ENCODE data around the gene TAS1R3. TPM values are rescaled to one million over a fixed set of nuclear protein-coding genes. Genes with fewer than 3 reads are reported as not detected.
"Not testable (repeated sequence)": the region's sequence is repeated elsewhere in the genome, so short reads cannot be mapped to it uniquely, and the experiment has no call there.

Gene TAS1R3
- total RNA-seq, 1 donor from 2014 or later: 0.42 TPM

DNA sequence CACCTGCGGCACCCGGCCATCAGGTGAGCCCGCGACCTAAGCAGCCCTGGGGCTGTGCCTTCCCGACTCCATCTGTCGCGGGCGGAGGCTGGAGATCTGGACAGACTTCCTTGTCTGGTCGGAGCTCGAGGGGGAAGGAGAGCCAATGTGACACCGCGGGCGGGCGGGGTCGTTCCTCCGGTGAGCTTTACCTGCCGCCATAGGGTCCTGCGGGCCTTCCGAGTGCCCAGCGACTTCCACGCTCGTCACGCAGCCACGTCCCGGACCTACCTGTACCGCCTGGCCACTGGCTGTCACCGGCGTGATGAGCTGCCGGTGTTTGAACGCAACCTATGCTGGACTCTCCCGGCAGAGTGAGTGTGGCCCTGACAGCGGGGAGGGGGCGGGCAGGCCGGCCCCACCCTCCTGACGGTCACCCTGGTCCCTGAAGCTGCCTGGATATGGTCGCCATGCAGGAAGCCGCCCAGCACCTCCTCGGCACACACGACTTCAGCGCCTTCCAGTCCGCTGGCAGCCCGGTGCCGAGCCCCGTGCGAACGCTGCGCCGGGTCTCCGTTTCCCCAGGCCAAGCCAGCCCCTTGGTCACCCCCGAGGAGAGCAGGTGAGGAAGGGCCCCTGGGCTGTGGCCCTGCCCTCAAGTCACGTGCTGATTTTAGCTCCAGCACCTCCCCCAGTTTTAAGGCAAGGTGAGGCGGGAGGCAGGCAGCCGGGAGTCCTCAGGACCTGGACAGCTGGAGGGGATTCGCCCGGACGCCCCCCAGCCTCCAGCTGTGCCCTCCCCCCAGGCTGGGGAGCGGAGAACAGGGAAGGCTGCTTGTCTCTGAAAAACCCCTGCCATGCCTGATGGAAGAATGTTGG lies 21.6 kb upstream of the TAS1R3 start:
- peak; percentile 67 for DNase-seq (ENCODE audit: low spot score)

GRCh38 chr1:1310109-1310385 lies 21.0 kb upstream of the TAS1R3 start:
- DNase-seq (ENCODE audit: low spot score): no peak

- DNase-seq (ENCODE audit: low spot score): peak; percentile 79
Measured at GRCh38 chr1:1310476-1311053, 20.5 kb upstream of the TAS1R3 start.

GRCh38 chr1:1311107-1312104 lies 19.7 kb upstream of the TAS1R3 start:
- DNase-seq (ENCODE audit: low spot score): no peak

DNA sequence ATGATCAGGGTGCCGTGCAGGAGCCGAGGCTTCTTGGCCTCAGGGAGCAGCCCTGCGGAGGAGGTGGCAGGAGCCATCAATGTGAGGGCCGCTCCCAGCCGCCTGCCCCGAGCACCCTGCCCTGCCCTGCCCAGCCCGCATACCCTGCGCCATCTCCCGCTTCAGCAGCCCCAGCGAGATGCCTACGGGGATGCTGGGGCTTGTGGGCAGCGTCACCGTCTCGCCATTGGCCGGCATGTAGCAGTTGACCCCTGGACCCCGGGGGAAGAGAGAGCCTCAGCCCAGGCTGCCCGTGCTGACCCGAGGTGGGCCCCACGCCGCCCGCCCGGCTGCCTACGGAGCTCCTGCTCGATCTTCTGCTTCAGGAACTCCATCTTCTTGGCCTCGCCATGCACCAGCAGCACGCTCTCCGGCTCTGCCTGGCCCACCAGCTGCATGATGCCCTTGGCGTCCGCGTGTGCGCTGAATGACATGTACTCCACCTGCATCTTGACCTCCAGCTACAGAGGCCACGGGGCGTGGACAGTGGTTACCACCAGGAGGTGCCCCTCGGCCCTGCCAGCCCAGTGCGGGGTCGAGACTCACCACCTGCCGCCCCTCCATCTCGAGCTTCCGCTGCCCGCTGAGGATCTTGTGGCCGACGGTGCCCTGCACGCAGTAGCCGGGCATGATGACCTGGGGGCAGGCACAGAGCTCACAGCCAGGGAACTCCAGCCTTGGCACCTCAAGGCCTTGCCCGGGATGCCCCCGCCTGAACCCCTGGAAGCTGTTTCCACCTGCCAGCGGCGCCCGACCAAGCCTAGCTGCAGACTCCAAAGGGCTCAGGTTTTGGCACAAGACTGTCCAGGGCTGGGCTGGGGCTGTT lies 18.4 kb upstream of the TAS1R3 start:
- no peak for DNase-seq (ENCODE audit: low spot score)

DNA sequence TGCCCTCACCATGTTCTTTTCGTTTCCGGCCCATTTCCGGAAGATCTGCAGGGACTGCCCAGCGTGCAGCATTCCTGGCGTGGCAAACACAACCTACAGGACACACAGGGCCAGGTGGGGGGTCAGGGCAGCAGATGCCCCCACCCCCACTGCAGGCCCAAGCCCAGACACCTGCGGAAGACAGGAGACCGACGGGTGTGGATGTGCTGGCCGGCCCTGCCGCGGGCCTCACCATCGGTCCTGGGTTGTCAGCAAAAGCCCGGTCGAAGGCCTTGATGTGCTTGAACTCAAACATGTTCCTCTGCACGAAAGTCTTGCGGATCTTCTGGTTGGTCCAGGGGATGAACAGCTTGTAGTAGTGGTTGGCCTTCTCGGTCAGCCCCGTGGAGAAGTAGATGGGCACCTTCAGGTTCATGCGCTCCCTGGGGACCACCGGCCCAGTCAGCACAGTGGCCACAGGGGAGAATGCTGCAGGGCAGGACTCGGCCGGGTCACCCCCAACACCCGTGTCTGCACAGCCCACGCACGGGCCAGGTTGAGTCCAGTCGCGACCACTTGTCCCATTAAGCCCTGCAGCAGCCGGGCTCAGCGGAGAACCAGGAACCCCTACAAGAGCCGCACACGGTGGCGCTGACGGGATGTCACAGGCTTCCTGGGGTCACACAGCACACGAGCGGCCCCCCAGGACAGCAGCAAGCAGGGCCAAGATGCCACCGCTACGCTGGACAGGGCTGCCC lies 17.4 kb upstream of the TAS1R3 start:
- DNase-seq (ENCODE audit: low spot score): no peak

DNA sequence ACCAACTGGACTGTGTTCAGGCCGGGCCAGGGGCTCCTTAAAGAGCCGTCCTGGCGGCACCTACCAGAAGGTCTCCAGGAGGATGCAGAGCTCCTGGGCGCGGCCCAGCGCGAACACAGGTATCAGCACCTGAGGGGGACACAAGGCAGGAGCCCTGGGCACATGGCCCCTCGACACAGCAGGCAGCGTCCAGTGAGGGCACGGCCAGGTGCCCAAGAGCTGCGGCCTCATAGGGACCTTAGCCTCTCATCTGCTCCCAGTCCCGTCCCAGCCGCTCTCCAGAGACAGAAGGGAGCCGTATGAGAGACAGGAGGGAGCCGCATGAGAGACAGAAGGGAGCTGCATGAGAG lies 16.9 kb upstream of the TAS1R3 start:
- no peak for DNase-seq (ENCODE audit: low spot score)

- DNase-seq (ENCODE audit: low spot score): no peak
Measured at GRCh38 chr1:1314678-1315335, 16.3 kb upstream of the TAS1R3 start.

DNA sequence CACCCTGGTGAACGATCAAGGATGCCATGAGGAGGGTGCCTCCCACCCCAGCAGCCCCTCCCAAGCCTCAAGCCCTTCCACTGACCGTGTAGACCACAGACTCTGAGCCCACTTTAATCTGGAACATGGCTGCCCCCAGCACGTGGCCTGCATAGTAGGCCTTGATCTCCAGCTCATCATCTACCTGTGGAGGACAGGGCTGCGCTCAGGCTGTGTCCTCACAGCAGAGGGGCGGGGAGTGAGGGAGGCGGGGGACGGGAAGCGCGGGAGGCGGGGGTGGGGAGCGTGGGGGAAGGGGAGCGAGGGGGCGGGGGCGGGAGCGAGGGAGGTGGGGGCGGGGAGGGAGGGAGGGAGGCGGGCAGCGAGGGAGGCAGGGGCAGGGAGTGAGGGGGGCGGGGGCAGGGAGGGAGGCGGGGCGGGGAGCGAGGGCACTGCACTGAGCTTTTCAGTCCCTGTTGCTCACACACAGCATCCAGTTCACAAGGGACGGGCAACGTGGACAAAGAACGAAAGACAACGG lies 15.6 kb upstream of the TAS1R3 start:
- DNase-seq (ENCODE audit: low spot score): no peak

GRCh38 chr1:1316199-1316598 lies 14.9 kb upstream of the TAS1R3 start:
- DNase-seq (ENCODE audit: low spot score): not testable (repeated sequence)

DNA sequence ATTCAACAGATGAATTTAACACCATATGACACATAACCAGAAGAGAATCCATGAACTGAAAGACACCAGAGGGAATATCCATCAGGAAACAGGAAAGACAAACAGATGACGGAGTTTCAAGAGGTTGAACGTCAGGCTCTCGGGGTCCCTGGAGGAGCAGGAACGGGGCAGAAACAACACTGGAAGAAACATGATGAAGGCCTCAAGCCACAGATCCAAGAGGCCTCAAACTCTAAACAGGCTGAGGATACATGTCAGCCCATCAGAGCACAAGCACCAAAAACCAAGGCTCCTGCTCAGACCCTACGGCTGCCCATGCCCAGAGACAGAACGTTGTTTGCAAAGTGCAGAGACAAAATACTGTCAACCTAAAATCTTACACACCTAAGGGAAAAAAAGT lies 13.7 kb upstream of the TAS1R3 start:
- no peak for DNase-seq (ENCODE audit: low spot score)

- peak; percentile 80 for DNase-seq (ENCODE audit: low spot score)
Measured at GRCh38 chr1:1318131-1318652, 12.9 kb upstream of the TAS1R3 start.

DNA sequence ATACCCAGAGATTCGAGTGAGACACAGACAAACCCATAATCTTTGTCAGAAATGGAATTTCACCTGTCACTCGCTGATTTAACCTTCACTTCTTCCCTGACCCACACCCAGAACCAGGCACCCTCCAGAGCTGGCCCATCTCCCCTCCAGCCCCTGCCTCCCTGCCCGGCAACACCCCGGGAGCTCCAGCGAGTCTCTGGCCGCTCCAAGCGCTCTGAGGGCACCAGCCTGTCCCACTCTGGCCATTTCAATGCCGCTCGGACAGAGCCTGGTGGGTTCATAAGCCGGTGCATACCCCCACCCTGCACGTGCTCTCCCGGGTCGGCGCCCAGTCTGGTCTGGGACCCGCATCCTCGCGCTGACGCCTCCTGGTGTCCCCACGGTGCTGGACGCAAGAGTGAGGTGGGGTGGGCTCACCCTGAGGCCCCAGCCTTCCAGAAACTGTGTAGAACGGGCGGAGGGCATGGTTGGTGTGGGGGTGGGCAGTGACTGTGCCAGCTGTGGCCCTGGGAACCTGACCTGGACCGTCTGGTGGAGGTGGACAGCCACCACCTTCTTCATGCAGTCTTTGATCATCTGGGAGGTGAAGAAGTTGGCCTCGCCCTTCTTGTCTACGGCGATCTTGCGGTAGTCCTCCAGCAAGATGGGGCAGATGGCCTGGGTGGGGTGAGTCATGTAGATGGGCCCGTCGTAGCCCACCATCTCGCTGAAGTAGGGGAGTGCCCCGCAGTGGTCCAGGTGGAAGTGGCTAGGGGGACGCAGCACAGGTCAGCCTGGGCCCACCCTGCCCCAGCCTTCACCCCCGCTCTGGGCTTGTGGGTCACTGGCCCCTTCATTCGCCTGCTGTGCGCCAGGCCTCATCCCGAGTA lies 12.1 kb upstream of the TAS1R3 start:
- DNase-seq (ENCODE audit: low spot score): no peak

DNA sequence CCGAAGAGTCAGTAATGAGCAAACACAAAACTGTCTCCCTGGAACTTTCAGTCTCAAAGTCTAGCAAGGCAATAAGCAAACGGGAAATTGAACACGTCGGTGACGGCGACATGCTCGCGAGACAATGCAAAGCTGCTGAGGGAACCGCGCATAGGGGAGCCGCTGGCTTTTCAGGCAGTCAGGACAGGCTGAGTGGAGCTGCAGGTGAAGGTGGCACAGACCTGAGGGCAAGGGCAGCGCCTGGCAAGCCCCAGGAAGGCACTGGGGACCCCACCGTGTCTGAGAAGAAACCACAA lies 11.5 kb upstream of the TAS1R3 start:
- no peak for DNase-seq (ENCODE audit: low spot score)

DNA sequence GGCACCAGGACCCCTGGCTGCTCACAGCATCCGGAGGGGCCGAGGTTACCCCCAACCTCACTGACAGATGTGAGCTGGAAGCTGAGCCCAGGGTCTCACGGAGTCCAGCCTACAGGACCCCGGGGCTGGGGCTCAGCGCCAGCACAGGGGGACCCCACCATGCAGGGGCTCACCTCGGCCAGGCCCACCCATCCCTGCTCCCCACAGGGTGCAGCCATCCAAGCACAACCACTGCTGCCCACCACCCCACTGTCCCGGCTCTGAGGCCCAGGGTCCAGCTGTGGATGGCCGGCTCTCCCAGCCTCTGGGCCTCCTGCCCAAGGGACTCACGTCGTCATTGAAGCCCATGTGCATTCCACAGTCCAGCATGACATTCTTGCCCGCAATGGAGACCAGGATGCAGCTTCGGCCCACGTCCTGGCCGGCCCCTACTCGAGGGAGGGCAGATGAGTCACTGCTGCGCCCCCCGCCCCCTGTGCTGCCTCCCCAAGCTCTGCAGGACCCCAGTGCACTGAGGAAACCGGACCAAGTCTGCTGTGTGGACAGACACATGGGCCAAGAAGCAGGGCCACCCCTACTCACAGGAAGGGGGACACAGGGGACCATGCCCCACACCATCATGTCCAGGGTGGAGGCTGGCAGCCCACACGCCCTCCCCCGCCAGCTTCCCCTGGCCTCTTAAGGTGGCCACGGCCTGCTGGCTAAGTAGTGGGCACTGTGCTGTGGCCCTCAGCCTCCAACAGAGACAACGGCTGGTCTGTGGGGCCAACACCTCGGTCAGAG lies 10.2 kb upstream of the TAS1R3 start:
- DNase-seq (ENCODE audit: low spot score): no peak

GRCh38 chr1:1321477-1321876 lies 9.6 kb upstream of the TAS1R3 start:
- DNase-seq (ENCODE audit: low spot score): no peak

- no peak for DNase-seq (ENCODE audit: low spot score)
Measured at GRCh38 chr1:1322418-1322817, 8.7 kb upstream of the TAS1R3 start.

- no peak for DNase-seq (ENCODE audit: low spot score)
Measured at GRCh38 chr1:1322952-1323351, 8.1 kb upstream of the TAS1R3 start.
